ENCODE data around the gene CHRNA1.

CHRNA1 gene

GRCh38 chr2:174759381-174760065, 4.7 kb downstream of the CHRNA1 start:
- no peak for DNase-seq

GRCh38 chr2:174756743-174757142, 7.5 kb downstream of the CHRNA1 start:
- DNase-seq = no peak

- DNase-seq = no peak
These were observed 11.1 kb downstream of the CHRNA1 start for GRCh38 chr2:174753038-174753633.

- no peak for DNase-seq
These were observed 11.8 kb downstream of the CHRNA1 start for GRCh38 chr2:174752403-174753037.

GRCh38 chr2:174750923-174751441, 13.3 kb downstream of the CHRNA1 start:
- no peak for DNase-seq

GRCh38 chr2:174749793-174750192, 14.5 kb downstream of the CHRNA1 start:
- DNase-seq = no peak

GRCh38 chr2:174748948-174749347, 15.3 kb downstream of the CHRNA1 start:
- peak; percentile 29 to 44 for DNase-seq

- DNase-seq = no peak
These were observed 19.1 kb downstream of the CHRNA1 start for GRCh38 chr2:174745142-174745541.

- DNase-seq = no peak
These were observed 20.2 kb downstream of the CHRNA1 start for GRCh38 chr2:174744111-174744510.

- DNase-seq = no peak
These were observed 23.6 kb downstream of the CHRNA1 start for GRCh38 chr2:174740721-174741120.

- DNase-seq = no peak
These were observed 25.4 kb downstream of the CHRNA1 start for GRCh38 chr2:174738841-174739240.

GRCh38 chr2:174731546-174731945, 32.7 kb downstream of the CHRNA1 start:
- DNase-seq = no peak

- no peak for DNase-seq
These were observed 33.6 kb downstream of the CHRNA1 start for GRCh38 chr2:174730698-174731018.

GRCh38 chr2:174729797-174730697, 34.2 kb downstream of the CHRNA1 start:
- no peak for DNase-seq

GRCh38 chr2:174728096-174728495, 36.2 kb downstream of the CHRNA1 start:
- no peak for DNase-seq

- no peak for DNase-seq
These were observed 38.1 kb downstream of the CHRNA1 start for GRCh38 chr2:174726212-174726611.

GRCh38 chr2:174722942-174723592, 41.2 kb downstream of the CHRNA1 start:
- DNase-seq = no peak

GRCh38 chr2:174719016-174719415, 45.3 kb downstream of the CHRNA1 start:
- no peak for DNase-seq

GRCh38 chr2:174718591-174718990, 45.7 kb downstream of the CHRNA1 start:
- no peak for DNase-seq

- DNase-seq = no peak
These were observed 46.4 kb downstream of the CHRNA1 start for GRCh38 chr2:174717916-174718315.

GRCh38 chr2:174717273-174717672, 47.0 kb downstream of the CHRNA1 start:
- no peak for DNase-seq

GRCh38 chr2:174716785-174717184, 47.5 kb downstream of the CHRNA1 start:
- no peak for DNase-seq

- no peak for DNase-seq
These were observed 50.6 kb downstream of the CHRNA1 start for GRCh38 chr2:174713686-174714085.

Measured in NCI-H1930 (cell line).